Upper lobe of left lung (tissue), 4 donors: ENCODE results near the gene PAX5.

ENCODE experiments used
- CTCF ChIP-seq, 6 experiments: fragments of 450-650 bp in 4 of 6; fragments of 200-600 bp in 2 of 6; sonication (generic) in 2 of 6; IDR thresholded peaks; one replicate each; pipeline ENCODE4 v1.5.1; 2016 to 2019; ENCODE audit warnings: antibody characterized with exemption in 6 of 6
- EP300 ChIP-seq, 4 donors: sonication (generic); formaldehyde crosslinking; IDR thresholded peaks; one replicate each; pipeline ENCODE4 v1.5.1; 2017; ENCODE audit warnings: antibody characterized with exemption in 4 of 4, control low read depth in 2 of 4
- POLR2A ChIP-seq, 4 donors: fragments of 450-650 bp; IDR thresholded peaks; one replicate each; pipeline ENCODE4 v1.5.1; 2016 to 2017; ENCODE audit warnings: antibody characterized with exemption in 4 of 4, mild to moderate bottlenecking in 2 of 4

GRCh38 chr9:36893911-36894310, 140.2 kb downstream of the PAX5 start:
- TF ChIP-seq CTCF (IDR thresholded peaks at IDR 0.05) (no peak), EP300 (IDR thresholded peaks at IDR 0.05) (no peak), POLR2A (IDR thresholded peaks at IDR 0.05) (no peak)
